Nephron (organoid): ENCODE results near the gene FCGR2B.
"Not testable (repeated sequence)": the region's sequence is repeated elsewhere in the genome, so short reads cannot be mapped to it uniquely, and the experiment has no call there.

Source experiments
- H3K27ac Mint-ChIP-seq, 3 experiments: 2 replicates each; pipeline ENCODE4 v1.8.0; 2020; ENCODE audit warnings: mixed read lengths in 3 of 3, mild to moderate bottlenecking in 2 of 3, moderate library complexity in 1 of 3
- H3K27me3 Mint-ChIP-seq: 2 replicates; pipeline ENCODE4 v1.8.0; 2021; ENCODE audit warnings: low read depth, mild to moderate bottlenecking, moderate library complexity, mixed read lengths
- H3K36me3 Mint-ChIP-seq: 2 replicates; pipeline ENCODE4 v1.8.0; 2020; ENCODE audit warnings: low read depth, mixed read lengths
- H3K4me1 Mint-ChIP-seq: 2 replicates; pipeline ENCODE4 v1.8.0; 2020; ENCODE audit warnings: mixed read lengths
- H3K4me3 Mint-ChIP-seq, 3 experiments: 2 replicates each; pipeline ENCODE4 v1.8.0; 2020; ENCODE audit warnings: mild to moderate bottlenecking in 3 of 3, mixed read lengths in 3 of 3, moderate library complexity in 2 of 3
- H3K9me3 Mint-ChIP-seq: 2 replicates; pipeline ENCODE4 v1.8.0; 2020; ENCODE audit warnings: mixed read lengths
- TF ChIP-seq, protein P1 (sequence below), 3 experiments: fragments of 200-600 bp; sonication (generic); IDR thresholded peaks; one replicate each; pipeline ENCODE4 v1.5.0; 2021; ENCODE audit warnings: antibody characterized with exemption in 3 of 3; ENCODE audit not compliant: unreplicated experiment in 3 of 3

FCGR2B gene

DNA sequence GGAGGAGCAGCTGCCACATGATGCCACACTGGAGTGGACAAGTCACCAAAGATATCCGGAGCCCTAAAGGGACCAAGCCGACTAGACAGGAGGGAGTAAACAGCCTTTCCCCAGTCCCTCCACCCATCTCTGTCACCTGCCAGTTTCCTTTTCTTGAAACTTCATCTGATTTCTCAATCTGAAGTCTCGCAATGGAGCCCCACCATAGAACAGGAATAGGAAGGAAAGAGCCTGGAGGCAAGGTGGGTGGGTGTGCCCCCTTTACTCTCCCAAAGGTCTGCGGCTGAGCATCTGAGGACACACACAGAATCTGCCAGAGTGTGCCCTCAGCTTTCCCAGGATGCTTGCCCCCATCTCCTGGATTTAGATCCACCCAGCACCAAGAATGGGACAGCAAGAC, 31.9 kb upstream of the FCGR2B start, which contains the start of gene FCGR3B:
FCGR3B (minus strand) TSS at position 101 of the 400 bp plus-strand sequence; CDS start at position 19, 82 bp downstream.
- no peak within 1 kb of the TSS for H3K27ac Mint-ChIP-seq
- H3K27me3 Mint-ChIP-seq = peaks cover 19% of the 10 kb centered on the region
- H3K9me3 Mint-ChIP-seq = no peaks in the 10 kb centered on the region
- TF ChIP-seq, protein P1, sequence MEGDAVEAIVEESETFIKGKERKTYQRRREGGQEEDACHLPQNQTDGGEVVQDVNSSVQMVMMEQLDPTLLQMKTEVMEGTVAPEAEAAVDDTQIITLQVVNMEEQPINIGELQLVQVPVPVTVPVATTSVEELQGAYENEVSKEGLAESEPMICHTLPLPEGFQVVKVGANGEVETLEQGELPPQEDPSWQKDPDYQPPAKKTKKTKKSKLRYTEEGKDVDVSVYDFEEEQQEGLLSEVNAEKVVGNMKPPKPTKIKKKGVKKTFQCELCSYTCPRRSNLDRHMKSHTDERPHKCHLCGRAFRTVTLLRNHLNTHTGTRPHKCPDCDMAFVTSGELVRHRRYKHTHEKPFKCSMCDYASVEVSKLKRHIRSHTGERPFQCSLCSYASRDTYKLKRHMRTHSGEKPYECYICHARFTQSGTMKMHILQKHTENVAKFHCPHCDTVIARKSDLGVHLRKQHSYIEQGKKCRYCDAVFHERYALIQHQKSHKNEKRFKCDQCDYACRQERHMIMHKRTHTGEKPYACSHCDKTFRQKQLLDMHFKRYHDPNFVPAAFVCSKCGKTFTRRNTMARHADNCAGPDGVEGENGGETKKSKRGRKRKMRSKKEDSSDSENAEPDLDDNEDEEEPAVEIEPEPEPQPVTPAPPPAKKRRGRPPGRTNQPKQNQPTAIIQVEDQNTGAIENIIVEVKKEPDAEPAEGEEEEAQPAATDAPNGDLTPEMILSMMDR (IDR thresholded peaks at IDR 0.05; ENCODE audit: unreplicated experiment in 3 of 3) = no peak
- no peaks in the 10 kb centered on the region for H3K4me1 Mint-ChIP-seq
- no peaks in the 10 kb centered on the region for H3K36me3 Mint-ChIP-seq
- H3K4me3 Mint-ChIP-seq = no peak within 1 kb of the TSS

DNA sequence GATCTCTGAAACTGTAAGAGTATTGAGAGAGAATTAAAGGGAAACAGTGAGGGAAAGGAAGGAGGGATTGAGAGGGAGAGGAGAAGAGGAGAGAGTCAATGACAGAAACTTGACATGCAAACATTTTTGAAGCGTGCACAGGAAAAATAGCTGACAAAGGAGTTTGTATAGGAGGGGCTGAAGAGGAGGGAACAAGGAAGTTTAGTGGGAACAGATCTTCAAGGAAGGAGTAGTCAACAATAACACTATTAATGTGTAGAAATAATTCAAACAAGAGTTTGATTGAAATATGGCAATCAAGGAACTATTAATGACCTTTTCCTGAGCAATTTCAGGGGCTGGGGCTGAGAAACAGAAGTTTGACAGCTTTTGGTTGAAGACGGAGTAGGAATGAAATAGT, 27.9 kb upstream of the FCGR2B start:
- H3K4me3 Mint-ChIP-seq, H3K9me3 Mint-ChIP-seq, H3K4me1 Mint-ChIP-seq, H3K27ac Mint-ChIP-seq, H3K27me3 Mint-ChIP-seq, H3K36me3 Mint-ChIP-seq: not testable (repeated sequence)

GRCh38 chr1:161636189-161636782, 26.7 kb upstream of the FCGR2B start:
- H3K27me3 Mint-ChIP-seq, H3K4me3 Mint-ChIP-seq, H3K36me3 Mint-ChIP-seq, H3K4me1 Mint-ChIP-seq, H3K27ac Mint-ChIP-seq, H3K9me3 Mint-ChIP-seq: not testable (repeated sequence)

GRCh38 chr1:161636976-161637375, 26.0 kb upstream of the FCGR2B start:
- not testable (repeated sequence) for H3K27me3 Mint-ChIP-seq, H3K9me3 Mint-ChIP-seq, H3K4me3 Mint-ChIP-seq, H3K27ac Mint-ChIP-seq, H3K36me3 Mint-ChIP-seq, H3K4me1 Mint-ChIP-seq

GRCh38 chr1:161638251-161638993, 24.5 kb upstream of the FCGR2B start:
- not testable (repeated sequence) for H3K27ac Mint-ChIP-seq, H3K36me3 Mint-ChIP-seq, H3K4me1 Mint-ChIP-seq, H3K27me3 Mint-ChIP-seq, H3K9me3 Mint-ChIP-seq, H3K4me3 Mint-ChIP-seq

DNA sequence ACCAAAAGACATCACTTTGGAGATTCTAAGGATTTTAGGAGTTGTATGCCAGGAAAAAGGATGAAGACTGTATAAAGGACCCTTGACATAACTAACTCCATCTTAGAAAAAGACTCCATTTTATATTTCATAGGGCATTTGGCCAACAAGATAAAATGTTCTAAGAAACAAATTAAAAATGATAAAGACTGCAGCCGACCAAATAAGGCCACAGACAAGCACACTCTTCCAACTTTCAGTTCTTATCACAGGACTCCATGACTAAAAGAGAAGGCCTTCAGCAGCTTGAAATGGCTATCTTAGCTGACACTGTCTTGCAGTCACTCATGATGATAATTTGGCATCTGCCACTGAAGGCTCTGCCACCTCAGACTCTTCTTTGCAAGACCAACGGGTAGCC, 23.7 kb upstream of the FCGR2B start:
- H3K27me3 Mint-ChIP-seq, H3K27ac Mint-ChIP-seq, H3K9me3 Mint-ChIP-seq, H3K36me3 Mint-ChIP-seq, H3K4me1 Mint-ChIP-seq, H3K4me3 Mint-ChIP-seq: not testable (repeated sequence)

DNA sequence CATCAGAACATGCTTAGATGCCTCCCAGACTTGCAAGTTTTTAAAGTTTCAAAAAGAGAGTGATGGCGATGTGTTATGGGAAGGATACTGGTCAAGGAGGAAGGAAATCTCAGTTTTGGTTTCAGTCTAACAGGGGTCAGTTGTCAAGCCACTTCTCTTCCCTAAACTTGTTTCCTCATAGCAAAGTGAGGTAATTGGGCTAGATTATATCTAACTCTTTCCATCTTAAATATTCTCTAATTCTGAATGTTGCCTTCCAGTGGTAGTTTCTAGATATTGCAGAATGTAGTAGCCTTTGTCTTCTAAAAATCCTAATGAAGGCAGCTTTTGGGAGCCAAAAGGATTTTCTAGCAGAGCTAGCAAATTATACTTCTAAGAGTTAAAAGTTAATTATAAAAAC, 20.2 kb upstream of the FCGR2B start:
- H3K4me3 Mint-ChIP-seq, H3K9me3 Mint-ChIP-seq, H3K4me1 Mint-ChIP-seq, H3K27ac Mint-ChIP-seq, H3K36me3 Mint-ChIP-seq, H3K27me3 Mint-ChIP-seq: not testable (repeated sequence)
- TF ChIP-seq, protein P1 (IDR thresholded peaks at IDR 0.05; ENCODE audit: unreplicated experiment in 3 of 3) = peak in 1 of 3 experiments; percentile 15

DNA sequence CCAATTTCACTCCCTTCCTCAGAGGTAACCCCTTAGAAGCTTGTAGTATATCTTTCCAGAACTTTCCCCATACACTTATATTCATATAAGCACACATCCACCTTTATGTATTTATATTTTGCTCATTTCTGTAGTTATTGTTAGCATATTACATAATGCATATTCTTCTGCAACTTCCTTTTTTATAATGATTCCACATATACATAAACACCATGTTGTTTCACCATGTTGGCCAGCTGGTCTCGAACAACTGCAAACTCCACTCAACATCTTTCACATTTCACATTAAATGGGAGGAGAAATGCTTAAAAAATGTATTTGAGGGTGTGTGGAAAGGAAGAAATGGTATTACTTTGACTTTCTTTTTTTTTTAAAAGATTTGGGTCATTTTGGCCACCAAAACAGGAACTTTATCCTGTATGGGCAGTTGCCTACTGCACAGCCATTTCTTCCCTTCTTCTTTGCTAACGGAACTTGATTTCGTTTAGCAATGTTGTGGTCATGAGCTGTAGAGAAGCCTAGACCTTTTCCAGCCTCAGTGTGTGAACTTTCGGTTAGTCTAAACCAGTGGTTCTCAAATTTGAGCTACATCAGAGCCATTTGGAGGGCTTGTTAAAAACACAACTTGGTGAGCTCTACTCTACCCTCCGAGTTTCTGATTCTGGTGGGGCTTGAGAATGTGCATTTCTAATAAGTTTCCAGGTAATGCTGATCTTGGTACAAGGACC, 19.3 kb upstream of the FCGR2B start:
- not testable (repeated sequence) for H3K27ac Mint-ChIP-seq, H3K4me1 Mint-ChIP-seq, H3K4me3 Mint-ChIP-seq, H3K27me3 Mint-ChIP-seq, H3K9me3 Mint-ChIP-seq, H3K36me3 Mint-ChIP-seq

DNA sequence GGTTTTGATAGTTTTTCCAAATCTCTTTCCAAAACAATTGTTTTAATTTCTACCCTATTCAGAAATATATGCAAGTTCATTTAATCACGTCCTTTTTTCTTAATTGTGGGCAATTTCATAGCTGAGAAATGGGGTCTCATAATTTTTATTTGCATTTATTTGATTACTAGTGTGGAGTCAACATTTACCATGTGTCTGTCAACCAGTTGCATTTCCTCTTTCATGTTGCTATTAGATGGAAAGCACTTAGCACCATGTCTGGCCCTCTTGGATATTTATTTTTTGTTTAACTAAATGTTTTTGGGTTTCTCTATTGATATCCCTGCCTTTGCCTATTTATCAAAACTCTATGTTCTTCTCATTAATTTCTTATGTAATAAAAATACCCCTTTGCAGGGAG, 18.1 kb upstream of the FCGR2B start:
- not testable (repeated sequence) for H3K27ac Mint-ChIP-seq, H3K36me3 Mint-ChIP-seq, H3K4me3 Mint-ChIP-seq, H3K9me3 Mint-ChIP-seq, H3K27me3 Mint-ChIP-seq, H3K4me1 Mint-ChIP-seq
